PC-9 (cell line): ENCODE data around the gene HPCAL1.

Experiments
- CTCF ChIP-seq: fragments of 200-600 bp; sonication (generic); conservative IDR thresholded peaks from 2 replicates; pipeline ENCODE4 v1.6.1; 2017; ENCODE audit warnings: mixed run types, antibody characterized with exemption, mild to moderate bottlenecking, moderate library complexity
- EZH2 ChIP-seq: fragments of 200-600 bp; sonication (generic); IDR thresholded peaks from 2 replicates; pipeline ENCODE4 v1.8.0; 2017; ENCODE audit warnings: antibody characterized with exemption, low read depth

- TF ChIP-seq CTCF (no peak), EZH2 (no peak)
Measured at GRCh38 chr2:10428924-10429323, 126.2 kb downstream of the HPCAL1 start.
